WTC11 (cell line): ENCODE results near the gene ZNF521. TPM values are rescaled to one million over a fixed set of nuclear protein-coding genes. Genes with fewer than 3 reads are reported as not detected.
A peak's percentile ranks its signal among the peaks of the same experiment; 100 is the strongest.

Experiments used
- ATAC-seq: fragments of 200-7000 bp; cut with Tn5 transposase; 2 replicates; pipeline ENCODE4 v1.10.0; 2021; ENCODE audit warnings: mild to moderate bottlenecking, moderate library complexity
- CTCF ChIA-PET: fragments of 300-600 bp; sonication (Branson Sonifier 250); formaldehyde crosslinking; loops from one replicate; lab custom pipeline; 2021; ENCODE audit warnings: antibody characterized with exemption; lab: Charles Lee
- POLR2A ChIA-PET: fragments of 350-600 bp; sonication (Branson Sonifier 250); formaldehyde crosslinking; loops from one replicate; lab custom pipeline; 2021; ENCODE audit warnings: antibody characterized with exemption; lab: Charles Lee
- DNase-seq: peaks from one replicate; pipeline ENCODE4 v3.0.0; 2021; ENCODE audit warnings: low spot score
- H3K27ac Mint-ChIP-seq: 2 replicates; pipeline ENCODE4 v1.8.0; 2021; ENCODE audit warnings: mixed read lengths
- H3K27me3 Mint-ChIP-seq: 2 replicates; pipeline ENCODE4 v1.8.0; 2021; ENCODE audit warnings: low read depth, mild to moderate bottlenecking, moderate library complexity, mixed read lengths
- H3K36me3 Mint-ChIP-seq: 2 replicates; pipeline ENCODE4 v1.8.0; 2021; ENCODE audit warnings: mixed read lengths
- H3K4me1 Mint-ChIP-seq: 2 replicates; pipeline ENCODE4 v1.8.0; 2022; ENCODE audit warnings: mixed read lengths
- H3K4me3 Mint-ChIP-seq: 2 replicates; pipeline ENCODE4 v1.8.0; 2021; ENCODE audit warnings: mild to moderate bottlenecking, moderate library complexity, mixed read lengths
- H3K9me3 Mint-ChIP-seq: 2 replicates; pipeline ENCODE4 v1.8.0; 2021; ENCODE audit warnings: mixed read lengths
- HMGA2 ChIP-seq: fragments of 250-450 bp; sonication (Bioruptor Pico); IDR thresholded peaks from 2 replicates; pipeline ENCODE4 v1.4.0; 2021; ENCODE audit warnings: mild to moderate bottlenecking, moderate library complexity
- MXD4 ChIP-seq: fragments of 250-450 bp; sonication (Bioruptor Pico); IDR thresholded peaks from 2 replicates; pipeline ENCODE4 v1.8.0; 2021; ENCODE audit warnings: mild to moderate bottlenecking, moderate library complexity, borderline replicate concordance
- NFE2L1 ChIP-seq: sonication (generic); formaldehyde crosslinking; IDR thresholded peaks from 2 replicates; pipeline ENCODE4 v1.8.1; 2023; ENCODE audit warnings: missing genetic modification reagents
- NR3C1 ChIP-seq: sonication (generic); formaldehyde crosslinking; conservative IDR thresholded peaks from 2 replicates; pipeline ENCODE4 v1.8.1; 2023; ENCODE audit warnings: low read depth, mild to moderate bottlenecking, missing genetic modification reagents
- SMAD3 ChIP-seq: sonication (generic); formaldehyde crosslinking; IDR thresholded peaks from 2 replicates; pipeline ENCODE4 v1.8.0; 2022; ENCODE audit warnings: missing genetic modification reagents, mild to moderate bottlenecking, borderline replicate concordance
- TEAD4 ChIP-seq: sonication (generic); formaldehyde crosslinking; IDR thresholded peaks from 2 replicates; pipeline ENCODE4 v1.8.0; 2022; ENCODE audit warnings: mild to moderate bottlenecking, missing genetic modification reagents
- ZNF219 ChIP-seq: sonication (generic); formaldehyde crosslinking; IDR thresholded peaks from 2 replicates; pipeline ENCODE4 v1.8.0; 2023; ENCODE audit warnings: missing genetic modification reagents, mild to moderate bottlenecking, borderline replicate concordance
- total RNA-seq: library from RNA; stranded (reverse); gene quantifications from 3 replicates; pipeline ENCODE4 v1.2.3, GENCODE V29; 2021
- TF ChIP-seq, protein P1 (sequence below): fragments of 250-450 bp; sonication (Bioruptor Pico); IDR thresholded peaks from 2 replicates; pipeline ENCODE4 v1.9.0; 2021; ENCODE audit warnings: mild to moderate bottlenecking, borderline replicate concordance
- TF ChIP-seq, protein P2 (sequence below): fragments of 250-450 bp; sonication (Bioruptor Pico); IDR thresholded peaks from 2 replicates; pipeline ENCODE4 v2.1.2; 2022; ENCODE audit warnings: mild to moderate bottlenecking, moderate library complexity
- TF ChIP-seq, protein P3 (sequence below): fragments of 250-450 bp; sonication (Bioruptor Pico); conservative IDR thresholded peaks from 2 replicates; pipeline ENCODE4 v1.9.0; 2021; ENCODE audit warnings: mild to moderate bottlenecking
- TF ChIP-seq, protein P4 (sequence below): sonication (generic); formaldehyde crosslinking; IDR thresholded peaks from 2 replicates; pipeline ENCODE4 v1.8.1; 2022; ENCODE audit warnings: low read depth, missing genetic modification reagents, borderline replicate concordance
- TF ChIP-seq, protein P5 (sequence below): sonication (generic); formaldehyde crosslinking; IDR thresholded peaks from 2 replicates; pipeline ENCODE4 v1.8.1; 2023; ENCODE audit warnings: mild to moderate bottlenecking, missing genetic modification reagents, borderline replicate concordance

Gene ZNF521
- total RNA-seq, 1 experiment from 2014 or later, result 15.3 TPM

DNA sequence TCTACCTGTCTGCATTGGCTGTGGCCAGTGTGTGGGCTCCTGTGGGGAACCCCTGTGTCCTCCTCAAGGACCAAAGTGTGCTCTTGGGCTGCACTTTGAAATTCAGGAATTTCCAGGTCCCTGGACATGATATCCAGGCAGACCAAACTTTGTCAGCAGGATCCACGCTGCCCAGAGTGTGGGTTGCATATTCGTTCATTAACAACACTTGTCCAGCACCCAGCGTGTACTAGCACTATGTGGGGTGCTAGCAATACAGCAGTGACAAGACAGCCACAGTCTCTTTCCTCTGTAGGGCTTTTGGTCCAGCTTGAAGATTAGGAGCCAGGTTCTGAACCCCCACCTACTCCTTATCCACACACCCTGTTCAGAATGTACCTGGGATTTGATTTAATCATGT lies 304.5 kb downstream of the ZNF521 start (continued):
- TF ChIP-seq, protein P1, sequence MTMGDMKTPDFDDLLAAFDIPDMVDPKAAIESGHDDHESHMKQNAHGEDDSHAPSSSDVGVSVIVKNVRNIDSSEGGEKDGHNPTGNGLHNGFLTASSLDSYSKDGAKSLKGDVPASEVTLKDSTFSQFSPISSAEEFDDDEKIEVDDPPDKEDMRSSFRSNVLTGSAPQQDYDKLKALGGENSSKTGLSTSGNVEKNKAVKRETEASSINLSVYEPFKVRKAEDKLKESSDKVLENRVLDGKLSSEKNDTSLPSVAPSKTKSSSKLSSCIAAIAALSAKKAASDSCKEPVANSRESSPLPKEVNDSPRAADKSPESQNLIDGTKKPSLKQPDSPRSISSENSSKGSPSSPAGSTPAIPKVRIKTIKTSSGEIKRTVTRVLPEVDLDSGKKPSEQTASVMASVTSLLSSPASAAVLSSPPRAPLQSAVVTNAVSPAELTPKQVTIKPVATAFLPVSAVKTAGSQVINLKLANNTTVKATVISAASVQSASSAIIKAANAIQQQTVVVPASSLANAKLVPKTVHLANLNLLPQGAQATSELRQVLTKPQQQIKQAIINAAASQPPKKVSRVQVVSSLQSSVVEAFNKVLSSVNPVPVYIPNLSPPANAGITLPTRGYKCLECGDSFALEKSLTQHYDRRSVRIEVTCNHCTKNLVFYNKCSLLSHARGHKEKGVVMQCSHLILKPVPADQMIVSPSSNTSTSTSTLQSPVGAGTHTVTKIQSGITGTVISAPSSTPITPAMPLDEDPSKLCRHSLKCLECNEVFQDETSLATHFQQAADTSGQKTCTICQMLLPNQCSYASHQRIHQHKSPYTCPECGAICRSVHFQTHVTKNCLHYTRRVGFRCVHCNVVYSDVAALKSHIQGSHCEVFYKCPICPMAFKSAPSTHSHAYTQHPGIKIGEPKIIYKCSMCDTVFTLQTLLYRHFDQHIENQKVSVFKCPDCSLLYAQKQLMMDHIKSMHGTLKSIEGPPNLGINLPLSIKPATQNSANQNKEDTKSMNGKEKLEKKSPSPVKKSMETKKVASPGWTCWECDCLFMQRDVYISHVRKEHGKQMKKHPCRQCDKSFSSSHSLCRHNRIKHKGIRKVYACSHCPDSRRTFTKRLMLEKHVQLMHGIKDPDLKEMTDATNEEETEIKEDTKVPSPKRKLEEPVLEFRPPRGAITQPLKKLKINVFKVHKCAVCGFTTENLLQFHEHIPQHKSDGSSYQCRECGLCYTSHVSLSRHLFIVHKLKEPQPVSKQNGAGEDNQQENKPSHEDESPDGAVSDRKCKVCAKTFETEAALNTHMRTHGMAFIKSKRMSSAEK, result no peak
- TF ChIP-seq, protein P2, sequence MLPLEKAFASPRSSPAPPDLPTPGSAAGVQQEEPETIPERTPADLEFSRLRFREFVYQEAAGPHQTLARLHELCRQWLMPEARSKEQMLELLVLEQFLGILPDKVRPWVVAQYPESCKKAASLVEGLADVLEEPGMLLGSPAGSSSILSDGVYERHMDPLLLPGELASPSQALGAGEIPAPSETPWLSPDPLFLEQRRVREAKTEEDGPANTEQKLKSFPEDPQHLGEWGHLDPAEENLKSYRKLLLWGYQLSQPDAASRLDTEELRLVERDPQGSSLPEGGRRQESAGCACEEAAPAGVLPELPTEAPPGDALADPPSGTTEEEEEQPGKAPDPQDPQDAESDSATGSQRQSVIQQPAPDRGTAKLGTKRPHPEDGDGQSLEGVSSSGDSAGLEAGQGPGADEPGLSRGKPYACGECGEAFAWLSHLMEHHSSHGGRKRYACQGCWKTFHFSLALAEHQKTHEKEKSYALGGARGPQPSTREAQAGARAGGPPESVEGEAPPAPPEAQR (CRISPR knock-in tag), result no peak
- TF ChIP-seq, protein P3, sequence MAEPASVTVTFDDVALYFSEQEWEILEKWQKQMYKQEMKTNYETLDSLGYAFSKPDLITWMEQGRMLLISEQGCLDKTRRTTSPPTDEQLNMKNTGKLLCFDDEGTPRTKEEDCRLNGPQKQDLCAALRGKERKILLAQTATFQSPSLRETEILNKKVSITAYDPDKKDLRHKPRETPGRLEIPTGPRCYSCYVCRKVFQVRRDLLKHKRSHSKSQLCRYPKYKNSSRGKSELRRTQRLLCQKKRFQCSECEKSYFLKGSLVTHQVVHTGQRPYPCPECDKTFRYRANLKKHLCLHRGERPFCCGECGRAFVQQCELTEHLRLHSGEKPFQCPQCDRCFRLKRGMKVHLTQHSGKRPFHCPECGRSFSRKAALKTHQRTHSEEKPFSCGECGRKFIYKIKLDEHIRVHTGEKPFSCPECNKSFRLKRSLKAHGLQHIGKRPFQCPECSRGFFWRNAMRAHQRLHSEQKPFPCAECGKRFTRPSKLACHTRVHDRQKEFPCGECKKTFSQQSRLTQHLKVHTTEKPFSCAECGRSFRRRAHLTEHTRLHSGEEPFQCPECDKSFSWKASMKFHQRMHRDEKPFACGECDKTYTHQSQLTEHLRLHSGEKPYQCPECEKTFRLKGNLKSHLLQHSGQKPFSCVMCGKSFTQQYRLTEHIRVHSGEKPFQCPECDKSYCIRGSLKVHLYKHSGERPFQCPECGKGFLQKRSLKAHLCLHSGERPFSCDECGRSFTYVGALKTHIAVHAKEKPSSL (CRISPR knock-in tag), result no peak
- no peak for TF ChIP-seq NR3C1 (CRISPR knock-in tag)

DNA sequence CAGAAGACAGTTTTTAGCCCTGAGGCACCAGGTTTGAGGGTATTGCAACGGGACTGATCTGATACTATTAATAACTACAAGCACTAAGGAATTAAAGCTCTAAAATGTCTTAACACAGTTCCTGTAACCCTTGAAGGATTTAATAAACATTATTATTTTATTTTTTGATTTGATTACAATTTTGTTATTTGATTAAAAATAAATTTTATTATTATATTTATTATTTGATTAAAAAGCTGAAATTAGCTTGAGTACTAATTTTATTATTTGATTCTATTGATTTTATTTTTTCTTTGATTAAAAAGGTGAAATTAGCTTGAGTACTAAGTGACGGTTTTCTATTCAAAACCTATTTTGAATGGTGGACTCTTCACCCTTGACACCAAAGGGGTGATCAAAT lies 307.3 kb downstream of the ZNF521 start:
- POLR2A ChIA-PET, result no interaction called here
- CTCF ChIA-PET, result no interaction called here
- Mint-ChIP-seq H3K27ac (no peak overlapping the region), H3K4me1 (peaks cover 40% of the 10 kb centered on the region), H3K9me3 (no peaks in the 10 kb centered on the region), H3K27me3 (peaks cover 45% of the 10 kb centered on the region), H3K4me3 (no peak overlapping the region), H3K36me3 (no peaks in the 10 kb centered on the region)
- TF ChIP-seq, protein P4, sequence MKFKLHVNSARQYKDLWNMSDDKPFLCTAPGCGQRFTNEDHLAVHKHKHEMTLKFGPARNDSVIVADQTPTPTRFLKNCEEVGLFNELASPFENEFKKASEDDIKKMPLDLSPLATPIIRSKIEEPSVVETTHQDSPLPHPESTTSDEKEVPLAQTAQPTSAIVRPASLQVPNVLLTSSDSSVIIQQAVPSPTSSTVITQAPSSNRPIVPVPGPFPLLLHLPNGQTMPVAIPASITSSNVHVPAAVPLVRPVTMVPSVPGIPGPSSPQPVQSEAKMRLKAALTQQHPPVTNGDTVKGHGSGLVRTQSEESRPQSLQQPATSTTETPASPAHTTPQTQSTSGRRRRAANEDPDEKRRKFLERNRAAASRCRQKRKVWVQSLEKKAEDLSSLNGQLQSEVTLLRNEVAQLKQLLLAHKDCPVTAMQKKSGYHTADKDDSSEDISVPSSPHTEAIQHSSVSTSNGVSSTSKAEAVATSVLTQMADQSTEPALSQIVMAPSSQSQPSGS (CRISPR knock-in tag), result no peak
- peak; percentile 98 for TF ChIP-seq HMGA2
- no peak for ATAC-seq
- DNase-seq, result no peak

DNA sequence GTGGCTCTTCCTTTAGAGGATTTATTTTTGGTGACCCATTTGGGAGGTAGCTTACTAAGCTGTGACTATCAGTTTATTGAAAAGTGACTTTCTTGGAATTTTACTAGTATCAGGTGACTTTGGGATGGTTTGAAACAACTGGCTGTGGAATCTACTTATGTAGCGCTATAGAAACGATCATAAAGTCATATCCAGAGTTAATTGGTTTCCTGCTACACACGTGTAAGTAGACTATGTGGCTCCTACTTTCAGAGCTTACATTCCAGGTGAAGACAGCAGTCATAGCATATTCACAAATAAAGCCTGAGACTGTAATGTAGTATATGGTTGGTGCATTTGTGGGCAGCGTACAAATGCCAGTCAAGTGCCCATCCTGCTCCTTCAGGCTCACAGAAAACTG lies 308.9 kb downstream of the ZNF521 start:
- POLR2A ChIA-PET, result no interaction called here
- Mint-ChIP-seq H3K4me1 (peaks cover 37% of the 10 kb centered on the region), H3K4me3 (no peak overlapping the region), H3K27ac (no peak overlapping the region), H3K9me3 (no peaks in the 10 kb centered on the region), H3K27me3 (peaks cover 47% of the 10 kb centered on the region)
- ATAC-seq (no peak), DNase-seq (no peak)
- no peak for TF ChIP-seq ZNF219 (CRISPR knock-in tag)
- TF ChIP-seq, all 79 proteins: peak for 0
- H3K36me3 Mint-ChIP-seq, result no peaks in the 10 kb centered on the region
- CTCF ChIA-PET, result no interaction called here

DNA sequence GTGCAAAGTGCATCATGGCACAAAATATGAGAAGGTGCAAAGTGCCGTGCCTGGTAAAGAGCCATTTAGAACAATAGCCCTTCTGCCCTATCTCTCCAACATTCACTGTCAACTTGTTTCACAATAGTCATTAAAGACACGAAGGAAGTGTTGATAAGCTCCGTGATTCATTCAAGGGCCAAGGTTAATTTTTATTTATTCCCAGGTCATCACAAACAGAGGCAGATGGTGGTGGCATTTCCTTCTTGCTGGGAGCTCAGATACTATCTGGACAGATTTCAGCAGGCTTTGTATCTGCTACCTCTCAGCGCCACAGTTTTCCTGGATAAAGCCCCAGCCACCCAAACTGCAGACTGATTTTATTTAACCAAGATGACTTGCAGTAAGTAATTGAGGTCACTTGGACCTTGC lies 309.3 kb downstream of the ZNF521 start:
- H3K9me3 Mint-ChIP-seq, result no peaks in the 10 kb centered on the region
- POLR2A ChIA-PET, result no interaction called here
- CTCF ChIA-PET, result no interaction called here
- H3K4me1 Mint-ChIP-seq, result peaks cover 32% of the 10 kb centered on the region
- no peak for ATAC-seq
- H3K27ac Mint-ChIP-seq, result no peak overlapping the region
- DNase-seq, result no peak
- no peaks in the 10 kb centered on the region for H3K36me3 Mint-ChIP-seq
- peaks cover 47% of the 10 kb centered on the region for H3K27me3 Mint-ChIP-seq
- H3K4me3 Mint-ChIP-seq, result no peak overlapping the region
- TF ChIP-seq NFE2L1 (CRISPR knock-in tag), result no peak
- no peak for TF ChIP-seq TEAD4 (CRISPR knock-in tag)
- TF ChIP-seq SMAD3 (CRISPR knock-in tag), result no peak
- TF ChIP-seq MXD4, result no peak
- TF ChIP-seq, protein P5, sequence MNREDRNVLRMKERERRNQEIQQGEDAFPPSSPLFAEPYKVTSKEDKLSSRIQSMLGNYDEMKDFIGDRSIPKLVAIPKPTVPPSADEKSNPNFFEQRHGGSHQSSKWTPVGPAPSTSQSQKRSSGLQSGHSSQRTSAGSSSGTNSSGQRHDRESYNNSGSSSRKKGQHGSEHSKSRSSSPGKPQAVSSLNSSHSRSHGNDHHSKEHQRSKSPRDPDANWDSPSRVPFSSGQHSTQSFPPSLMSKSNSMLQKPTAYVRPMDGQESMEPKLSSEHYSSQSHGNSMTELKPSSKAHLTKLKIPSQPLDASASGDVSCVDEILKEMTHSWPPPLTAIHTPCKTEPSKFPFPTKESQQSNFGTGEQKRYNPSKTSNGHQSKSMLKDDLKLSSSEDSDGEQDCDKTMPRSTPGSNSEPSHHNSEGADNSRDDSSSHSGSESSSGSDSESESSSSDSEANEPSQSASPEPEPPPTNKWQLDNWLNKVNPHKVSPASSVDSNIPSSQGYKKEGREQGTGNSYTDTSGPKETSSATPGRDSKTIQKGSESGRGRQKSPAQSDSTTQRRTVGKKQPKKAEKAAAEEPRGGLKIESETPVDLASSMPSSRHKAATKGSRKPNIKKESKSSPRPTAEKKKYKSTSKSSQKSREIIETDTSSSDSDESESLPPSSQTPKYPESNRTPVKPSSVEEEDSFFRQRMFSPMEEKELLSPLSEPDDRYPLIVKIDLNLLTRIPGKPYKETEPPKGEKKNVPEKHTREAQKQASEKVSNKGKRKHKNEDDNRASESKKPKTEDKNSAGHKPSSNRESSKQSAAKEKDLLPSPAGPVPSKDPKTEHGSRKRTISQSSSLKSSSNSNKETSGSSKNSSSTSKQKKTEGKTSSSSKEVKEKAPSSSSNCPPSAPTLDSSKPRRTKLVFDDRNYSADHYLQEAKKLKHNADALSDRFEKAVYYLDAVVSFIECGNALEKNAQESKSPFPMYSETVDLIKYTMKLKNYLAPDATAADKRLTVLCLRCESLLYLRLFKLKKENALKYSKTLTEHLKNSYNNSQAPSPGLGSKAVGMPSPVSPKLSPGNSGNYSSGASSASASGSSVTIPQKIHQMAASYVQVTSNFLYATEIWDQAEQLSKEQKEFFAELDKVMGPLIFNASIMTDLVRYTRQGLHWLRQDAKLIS (CRISPR knock-in tag), result no peak
